Stimulated activated CD8-positive, alpha-beta memory T cell treated with anti-CD3 and anti-CD28 coated beads, Interleukin-4, amount 100 ng/mL, for 48 hours (primary cell): ENCODE results near the gene MAMDC2.
"Not testable (repeated sequence)": the region's sequence is repeated elsewhere in the genome, so short reads cannot be mapped to it uniquely, and the experiment has no call there.

ENCODE experiments used
- DNase-seq: peaks from one replicate; pipeline ENCODE4 v3.0.0-alpha.2; 2020

MAMDC2 gene

GRCh38 chr9:70038171-70038621 is 5.5 kb upstream of the MAMDC2 start:
- not testable (repeated sequence) for DNase-seq

DNA sequence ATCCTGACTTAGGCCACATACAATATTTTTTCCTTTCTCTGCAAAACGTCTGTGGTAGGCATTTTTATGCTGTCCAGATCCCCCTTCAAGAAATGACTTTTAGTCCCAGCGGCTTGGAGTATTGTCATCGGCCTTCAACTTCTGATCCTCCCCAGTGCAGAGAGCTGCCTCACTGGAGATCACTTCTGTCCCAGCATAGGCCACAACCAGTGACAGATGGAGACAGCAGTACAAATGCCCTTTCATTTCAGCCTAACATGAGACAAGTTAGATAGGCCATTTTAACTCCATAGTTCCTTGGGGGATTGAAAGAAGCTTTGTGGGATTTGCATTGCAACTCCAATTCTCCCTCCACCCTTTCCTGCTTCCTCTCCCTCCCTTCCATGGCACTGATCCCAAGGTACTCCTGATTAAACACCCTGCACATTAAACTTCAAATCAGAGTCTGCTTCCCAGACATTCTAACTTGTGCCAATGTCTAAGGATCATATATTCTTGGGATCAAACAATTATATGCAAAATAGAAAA is 3.2 kb upstream of the MAMDC2 start:
- DNase-seq = no peak

DNA sequence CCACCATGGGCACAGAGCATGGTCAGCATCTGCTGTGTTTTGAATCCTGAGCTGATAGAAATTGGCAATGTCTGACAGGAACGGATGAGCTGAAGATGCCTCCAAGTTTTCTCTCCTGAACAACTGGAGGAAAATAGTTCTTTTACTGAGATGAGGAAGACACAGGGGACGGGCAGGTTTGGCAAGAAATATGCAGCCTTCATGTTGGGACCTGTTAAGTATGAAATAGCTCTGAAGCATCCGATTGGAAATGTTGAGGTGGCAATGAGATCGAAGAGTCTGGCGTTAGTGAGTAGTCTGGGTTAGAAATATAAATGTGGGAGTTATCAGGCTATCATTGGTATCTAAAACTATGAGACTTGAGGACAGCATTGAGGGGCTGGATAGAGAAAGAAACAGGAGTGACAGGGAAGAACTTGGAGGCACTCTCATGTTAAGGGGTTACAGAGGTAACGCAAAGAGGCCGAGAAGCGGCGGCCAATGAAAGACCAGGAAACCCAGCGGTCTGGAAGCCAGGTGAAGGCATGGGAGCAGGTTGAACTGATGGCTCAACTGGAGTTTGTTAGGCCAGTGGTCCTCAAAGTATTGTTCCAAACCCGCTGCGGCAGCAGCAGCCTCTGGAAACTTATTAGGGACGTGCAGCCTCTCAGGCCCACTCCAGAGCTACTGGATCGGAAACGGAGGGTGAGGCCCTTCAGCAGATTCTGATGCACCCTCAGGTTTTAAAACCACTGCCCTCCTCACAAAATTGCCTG is 1.0 kb upstream of the MAMDC2 start:
- no peak for DNase-seq

- DNase-seq = no peak
These were observed 363 bp upstream of the MAMDC2 start for GRCh38 chr9:70043285-70043684.

DNA sequence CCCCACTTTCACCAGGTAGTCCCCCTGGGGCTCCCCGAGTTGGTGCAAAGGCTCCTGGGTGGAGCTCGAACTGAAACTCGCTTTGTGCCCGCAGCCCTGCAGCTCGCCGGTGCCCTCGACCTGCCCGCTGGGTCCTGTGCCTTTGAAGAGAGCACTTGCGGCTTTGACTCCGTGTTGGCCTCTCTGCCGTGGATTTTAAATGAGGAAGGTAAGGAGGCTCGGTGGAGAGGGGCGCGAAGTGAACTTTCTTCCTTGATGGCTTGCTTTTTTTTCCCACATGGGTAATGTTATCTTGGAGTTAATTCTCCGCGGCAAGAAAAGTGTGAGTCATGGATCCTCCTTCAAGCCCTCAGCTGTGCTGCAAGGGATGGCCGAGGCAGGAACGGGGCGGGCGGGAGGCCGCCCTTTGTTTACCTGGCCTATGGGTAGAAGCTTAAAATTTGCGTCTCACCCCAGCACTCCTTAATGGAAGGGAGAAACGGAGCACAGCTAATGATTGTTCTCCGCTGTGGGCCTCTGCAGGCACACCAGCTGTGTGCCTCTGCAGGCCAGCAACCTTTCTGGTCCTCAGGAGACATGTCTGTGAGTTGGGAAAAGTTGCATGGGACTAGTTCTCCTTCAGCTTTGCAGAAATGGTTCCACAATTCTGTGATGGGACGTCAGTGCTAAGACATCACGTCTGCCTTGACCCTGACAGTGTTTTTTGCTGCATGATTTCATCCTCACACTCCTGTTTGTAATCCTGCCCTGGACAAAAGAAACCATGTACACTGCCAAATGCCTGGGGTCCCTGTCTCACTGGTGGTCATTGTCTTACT is 1.1 kb downstream of the MAMDC2 start:
- no peak for DNase-seq

DNA sequence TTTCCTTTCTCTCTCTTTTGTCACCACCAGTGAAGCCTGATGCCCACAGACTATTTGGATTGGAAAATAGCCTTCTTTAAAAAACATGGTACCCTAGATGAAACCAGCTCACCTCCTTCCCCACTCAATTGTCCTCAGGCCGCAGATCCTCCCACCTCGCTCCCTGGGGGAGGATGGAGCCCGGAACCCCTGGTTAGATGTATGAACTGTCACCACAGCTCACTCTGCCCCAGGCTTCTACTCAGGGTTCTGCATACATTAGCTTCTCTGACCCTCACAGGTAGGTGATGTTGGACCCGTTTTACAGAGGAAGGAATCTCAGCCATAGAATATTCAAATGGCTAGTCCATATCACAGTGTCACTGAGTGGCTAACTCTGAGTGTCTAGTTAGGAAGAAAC is 1.8 kb downstream of the MAMDC2 start:
- DNase-seq = no peak

- DNase-seq = no peak
These were observed 2.8 kb downstream of the MAMDC2 start for GRCh38 chr9:70046274-70047070.

GRCh38 chr9:70049236-70049635 is 5.6 kb downstream of the MAMDC2 start:
- DNase-seq = no peak

- DNase-seq = no peak
These were observed 6.1 kb downstream of the MAMDC2 start for GRCh38 chr9:70049672-70050271.

GRCh38 chr9:70052768-70053167 is 9.1 kb downstream of the MAMDC2 start:
- no peak for DNase-seq

DNA sequence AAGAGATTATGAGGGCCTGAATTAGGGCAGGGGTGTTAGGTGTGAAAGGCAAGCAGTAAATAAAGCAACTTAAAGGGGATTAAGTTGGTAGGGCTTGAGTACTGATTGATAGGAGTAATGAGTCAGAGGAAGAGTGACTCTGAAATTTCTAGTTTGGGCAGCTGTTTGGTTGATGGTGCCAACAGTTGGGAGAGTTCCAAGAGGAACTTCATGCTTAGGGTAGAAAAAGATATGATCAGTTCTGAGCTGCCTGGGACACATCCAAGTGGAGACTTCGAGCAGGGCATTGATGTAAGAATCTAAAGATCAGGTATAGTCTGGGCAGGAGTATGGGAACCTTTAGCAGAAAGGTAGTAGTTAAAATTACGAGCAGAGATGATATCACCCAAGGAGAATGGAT is 10.2 kb downstream of the MAMDC2 start:
- DNase-seq = no peak

DNA sequence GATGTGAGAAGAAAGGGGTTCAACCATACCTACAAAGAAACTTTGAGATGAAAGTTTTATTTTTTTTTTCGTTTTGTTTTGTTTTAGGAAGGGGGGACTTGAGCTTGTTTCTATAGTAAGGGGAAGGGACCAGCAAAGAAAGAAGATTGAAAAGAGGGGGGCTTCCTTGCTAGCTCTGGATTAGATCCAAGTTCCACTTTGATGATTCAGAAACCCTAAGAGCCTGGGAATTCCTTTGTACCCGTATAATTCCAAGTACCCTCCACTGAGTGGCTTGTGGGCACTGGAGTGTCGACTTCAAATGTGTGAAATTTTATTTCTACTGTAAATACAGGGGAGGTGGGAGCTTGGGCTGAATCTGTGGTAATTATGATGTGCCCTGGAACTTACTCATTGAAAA is 10.9 kb downstream of the MAMDC2 start:
- no peak for DNase-seq

GRCh38 chr9:70055406-70056210 is 12.0 kb downstream of the MAMDC2 start:
- DNase-seq = no peak

- DNase-seq = no peak
These were observed 12.7 kb downstream of the MAMDC2 start for GRCh38 chr9:70056211-70056944.

GRCh38 chr9:70058569-70059116 is 15.0 kb downstream of the MAMDC2 start:
- no peak for DNase-seq

GRCh38 chr9:70060148-70060882 is 16.7 kb downstream of the MAMDC2 start:
- DNase-seq = no peak

DNA sequence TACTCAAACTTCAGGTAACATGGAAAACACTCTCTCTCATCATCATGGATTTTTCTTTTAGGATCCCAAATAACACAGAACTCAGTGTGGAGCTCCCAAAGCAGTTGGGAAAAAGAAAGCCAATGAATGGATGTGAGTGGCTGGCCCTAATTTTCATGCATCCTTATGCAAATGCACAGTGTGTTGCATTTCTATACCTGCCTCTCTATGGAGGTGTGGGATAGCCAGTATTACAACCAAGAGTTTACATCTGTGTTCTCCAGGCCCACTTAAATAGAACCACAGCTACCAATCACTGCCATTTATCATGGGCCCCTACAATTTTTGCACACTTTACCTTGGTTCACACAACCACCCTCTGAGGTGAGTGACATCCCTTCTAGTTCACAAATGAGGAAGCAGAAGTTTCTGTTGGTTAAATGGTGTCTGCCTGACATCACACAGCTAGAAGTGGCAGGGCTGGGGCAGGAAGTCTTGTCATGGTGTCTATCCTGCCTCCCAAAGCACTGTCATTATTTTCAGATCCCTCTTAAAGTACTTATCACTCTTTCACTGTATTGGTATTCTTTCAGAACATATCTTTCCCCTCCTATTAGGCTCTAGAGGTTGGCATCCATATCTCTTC is 17.3 kb downstream of the MAMDC2 start:
- DNase-seq = no peak

DNA sequence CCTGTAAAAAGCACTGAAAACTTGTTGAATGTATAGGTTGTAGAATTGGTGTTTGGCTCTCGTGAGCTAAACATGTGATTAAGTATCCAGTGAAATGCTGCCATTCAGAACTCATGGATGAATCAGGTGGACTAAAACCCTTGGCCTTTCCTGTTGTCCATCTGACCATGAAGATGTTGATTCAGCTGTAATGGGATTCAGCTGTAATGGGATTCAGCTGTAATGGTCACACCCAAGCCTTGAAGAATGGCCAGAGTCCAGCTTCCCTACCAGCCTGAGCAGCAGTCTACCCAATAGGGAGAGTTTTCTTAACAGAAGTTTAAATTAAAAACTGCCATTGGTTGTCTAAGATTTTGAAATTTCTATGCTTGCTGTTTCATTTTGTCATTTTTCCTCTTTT is 18.1 kb downstream of the MAMDC2 start:
- no peak for DNase-seq

- no peak for DNase-seq
These were observed 20.8 kb downstream of the MAMDC2 start for GRCh38 chr9:70064496-70064895.

DNA sequence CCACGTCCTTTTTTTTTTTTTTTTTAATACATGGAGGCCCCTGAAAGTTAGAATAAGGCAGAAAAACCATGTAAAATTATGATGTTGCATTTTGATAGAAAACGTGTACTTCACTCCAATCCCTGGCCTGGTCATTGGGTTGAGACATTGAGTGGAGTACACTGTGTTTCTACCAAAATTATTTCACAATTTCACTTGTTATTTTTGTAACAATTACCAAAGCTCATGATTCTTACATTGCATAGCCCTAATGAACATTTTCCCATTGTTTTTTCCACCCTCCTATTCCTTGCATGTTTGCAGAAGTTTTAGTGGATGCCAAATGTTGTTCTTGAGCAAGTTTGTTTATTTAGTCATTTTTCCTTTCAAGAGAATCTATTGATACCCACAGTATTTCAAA is 21.9 kb downstream of the MAMDC2 start:
- no peak for DNase-seq
